ENCODE measurements around the gene HESX1.
A peak's percentile ranks its signal among the peaks of the same experiment; 100 is the strongest.

Gene HESX1

GRCh38 chr3:57227204-57227929 is 27.6 kb upstream of the HESX1 start, which contains the start of gene APPL1:
TSS of gene APPL1 (plus strand) at chr3:57227729. CDS start at chr3:57227884, 155 bp downstream.
- H3K4me3 ChIP-seq (ENCODE audit: low read length) = peak within 1 kb of the TSS; percentile 82
- no peak for TF ChIP-seq CTCF (IDR thresholded peaks at IDR 0.05; ENCODE audit: insufficient read depth, low read depth, low read length, missing control alignments)
- peak; percentile 89 for DNase-seq (ENCODE audit: low read depth)

GRCh38 chr3:57226176-57226575 is 26.4 kb upstream of the HESX1 start:
- no peak overlapping the region for H3K4me3 ChIP-seq (ENCODE audit: low read length)
- TF ChIP-seq CTCF (IDR thresholded peaks at IDR 0.05; ENCODE audit: insufficient read depth, low read depth, low read length, missing control alignments) = no peak
- DNase-seq (ENCODE audit: low read depth) = no peak

GRCh38 chr3:57224856-57225255 is 25.1 kb upstream of the HESX1 start:
- no peak for TF ChIP-seq CTCF (IDR thresholded peaks at IDR 0.05; ENCODE audit: insufficient read depth, low read depth, low read length, missing control alignments)
- no peak overlapping the region for H3K4me3 ChIP-seq (ENCODE audit: low read length)
- no peak for DNase-seq (ENCODE audit: low read depth)

- H3K4me3 ChIP-seq (ENCODE audit: low read length) = no peak overlapping the region
- DNase-seq (ENCODE audit: low read depth) = peak; percentile 43
- TF ChIP-seq CTCF (IDR thresholded peaks at IDR 0.05; ENCODE audit: insufficient read depth, low read depth, low read length, missing control alignments) = peak; percentile 39
These were observed 22.1 kb upstream of the HESX1 start for GRCh38 chr3:57221883-57222282.

GRCh38 chr3:57206423-57206822 is 6.6 kb upstream of the HESX1 start:
- DNase-seq (ENCODE audit: low read depth) = no peak
- TF ChIP-seq CTCF (IDR thresholded peaks at IDR 0.05; ENCODE audit: insufficient read depth, low read depth, low read length, missing control alignments) = no peak
- H3K4me3 ChIP-seq (ENCODE audit: low read length) = no peak overlapping the region

GRCh38 chr3:57194641-57195040 is 5.1 kb downstream of the HESX1 start:
- H3K4me3 ChIP-seq (ENCODE audit: low read length) = no peak overlapping the region
- no peak for TF ChIP-seq CTCF (IDR thresholded peaks at IDR 0.05; ENCODE audit: insufficient read depth, low read depth, low read length, missing control alignments)
- no peak for DNase-seq (ENCODE audit: low read depth)

- no peak overlapping the region for H3K4me3 ChIP-seq (ENCODE audit: low read length)
- no peak for DNase-seq (ENCODE audit: low read depth)
- TF ChIP-seq CTCF (IDR thresholded peaks at IDR 0.05; ENCODE audit: insufficient read depth, low read depth, low read length, missing control alignments) = no peak
These were observed 7.8 kb downstream of the HESX1 start for GRCh38 chr3:57192028-57192427.

Data from epithelial cell of esophagus (primary cell).